HG02623 (cell line): ENCODE measurements around the gene TMEM120B.

Experiments used
- ATAC-seq: cut with Tn5 transposase; IDR thresholded peaks from one replicate; pipeline ENCODE4 v1.9.1; 2021; ENCODE audit warnings: moderate library complexity; ENCODE audit not compliant: unreplicated experiment

TMEM120B gene

GRCh38 chr12:121801595-121802484 is 89.3 kb downstream of the TMEM120B start:
- ATAC-seq, result no peak

GRCh38 chr12:121802485-121802842 is 89.9 kb downstream of the TMEM120B start:
- no peak for ATAC-seq

- ATAC-seq, result peak; percentile 33
Measured at GRCh38 chr12:121802843-121803698, 90.5 kb downstream of the TMEM120B start.

GRCh38 chr12:121803861-121804416 is 91.4 kb downstream of the TMEM120B start, which contains the start of gene SETD1B:
Gene SETD1B (plus strand): TSS chr12:121804009. CDS start chr12:121804738, 729 bp downstream.
- no peak for ATAC-seq

GRCh38 chr12:121804417-121805111 is 92.0 kb downstream of the TMEM120B start:
- no peak for ATAC-seq

- no peak for ATAC-seq
Measured at GRCh38 chr12:121805171-121806008, 92.8 kb downstream of the TMEM120B start.

- no peak for ATAC-seq
Measured at GRCh38 chr12:121806009-121806545, 93.5 kb downstream of the TMEM120B start.

- no peak for ATAC-seq
Measured at GRCh38 chr12:121806546-121807423, 94.2 kb downstream of the TMEM120B start.

- ATAC-seq, result no peak
Measured at GRCh38 chr12:121807642-121808347, 95.2 kb downstream of the TMEM120B start.

- ATAC-seq, result no peak
Measured at GRCh38 chr12:121808623-121809022, 96.1 kb downstream of the TMEM120B start.

- no peak for ATAC-seq
Measured at GRCh38 chr12:121809712-121810116, 97.2 kb downstream of the TMEM120B start.

GRCh38 chr12:121810234-121810817 is 97.8 kb downstream of the TMEM120B start:
- ATAC-seq, result no peak

- no peak for ATAC-seq
Measured at GRCh38 chr12:121810833-121811433, 98.4 kb downstream of the TMEM120B start.

- peak; percentile 57 for ATAC-seq
Measured at GRCh38 chr12:121811434-121812319, 99.1 kb downstream of the TMEM120B start.

- ATAC-seq, result no peak
Measured at GRCh38 chr12:121812320-121812871, 99.8 kb downstream of the TMEM120B start.
